ENCODE measurements around the gene SAFB2.

SAFB2 gene
- total RNA-seq: 183 to 239 (median 227) reads per million in 3 donors

DNA sequence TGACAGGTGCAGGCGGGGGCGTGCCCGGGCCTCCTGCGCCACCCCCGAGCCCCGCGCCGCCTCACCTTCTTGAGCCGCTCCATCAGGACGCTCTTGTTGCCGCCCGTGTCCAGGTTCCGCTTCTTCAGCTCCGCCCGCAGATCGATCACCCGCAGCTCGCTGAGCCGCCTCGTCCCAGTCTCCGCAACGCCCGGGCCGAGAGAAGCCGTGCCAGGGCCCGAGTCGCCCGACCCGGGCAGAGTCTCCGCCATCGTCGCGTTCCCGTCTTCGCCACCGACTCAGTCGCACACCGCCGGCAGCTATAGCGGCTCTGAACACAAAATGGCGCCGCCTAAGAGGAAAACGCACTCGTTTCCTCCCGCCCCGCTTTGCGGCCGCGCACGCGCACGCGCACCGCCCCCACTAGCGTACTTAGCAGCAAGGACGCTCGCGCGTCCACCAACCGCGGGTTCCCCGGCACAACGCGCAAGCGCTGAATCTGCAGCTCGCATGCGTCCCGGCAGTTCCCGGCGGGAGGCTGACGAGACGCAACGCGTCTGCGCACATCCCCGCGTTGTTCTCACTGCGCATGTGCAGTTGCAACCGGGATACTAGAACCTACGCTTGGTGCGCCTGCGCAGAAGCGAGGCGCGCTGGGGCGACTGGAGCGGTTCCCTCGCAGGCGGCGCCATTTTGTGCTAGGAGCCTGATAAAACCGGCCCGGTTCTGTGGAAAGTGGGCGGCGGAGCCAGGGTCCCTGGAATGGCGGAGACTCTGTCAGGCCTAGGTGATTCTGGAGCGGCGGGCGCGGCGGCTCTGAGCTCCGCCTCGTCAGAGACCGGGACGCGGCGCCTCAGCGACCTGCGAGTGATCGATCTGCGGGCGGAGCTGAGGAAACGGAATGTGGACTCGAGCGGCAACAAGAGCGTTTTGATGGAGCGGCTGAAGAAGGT is at the start of gene SAFB2, which contains the start of gene SAFB:
Gene SAFB2 (minus strand): TSS at position 312 of the 932 bp plus-strand sequence. CDS start 61 bp downstream, at position 251.
Gene SAFB (plus strand): TSS at position 619 of the 932 bp plus-strand sequence. CDS start 123 bp downstream, at position 742.
- H3K36me3 ChIP-seq (ENCODE audit: control insufficient read depth, insufficient read depth, low read length): peaks cover 48% of the 10 kb centered on the region
- peak; percentile 100 for DNase-seq
- H3K4me1 ChIP-seq (ENCODE audit: control insufficient read depth, insufficient read depth, low read length, poor library complexity, severe bottlenecking): peaks cover 58% of the 10 kb centered on the region
- no peaks in the 10 kb centered on the region for H3K27me3 ChIP-seq (replicated peaks; ENCODE audit: control insufficient read depth, insufficient read depth, low read length, poor library complexity, severe bottlenecking)
- H3K4me3 ChIP-seq (ENCODE audit: insufficient read depth, low read depth, low read length, poor library complexity, severe bottlenecking): peak within 1 kb of the TSS; percentile 99
- H3K27ac ChIP-seq (ENCODE audit: insufficient read depth, low read length, poor library complexity, severe bottlenecking): peak within 1 kb of the TSS; percentile 97
- H3K9me3 ChIP-seq (ENCODE audit: control insufficient read depth, low read length): no peaks in the 10 kb centered on the region

DNA sequence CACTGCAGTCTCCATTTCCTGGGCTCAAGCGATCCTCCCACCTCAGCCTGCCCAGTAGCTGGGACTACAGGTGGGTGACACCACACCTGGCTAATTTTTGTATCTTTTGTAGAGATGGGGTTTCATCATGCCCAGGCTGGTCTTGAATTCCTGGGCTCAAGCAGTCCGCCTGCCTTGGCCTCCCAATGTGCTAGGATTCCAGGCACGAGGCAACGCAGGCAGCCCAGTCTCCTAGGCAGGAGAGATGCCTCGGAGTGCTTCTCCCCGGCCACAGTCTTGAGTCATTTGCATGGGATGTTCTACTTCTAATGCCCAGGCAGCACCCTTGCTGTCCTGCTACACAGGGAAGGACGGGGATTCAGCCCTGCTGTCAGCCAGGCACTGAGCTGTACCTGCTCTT is 49.0 kb upstream of the SAFB2 start:
- H3K9me3 ChIP-seq (ENCODE audit: control insufficient read depth, low read length): no peaks in the 10 kb centered on the region

DNA sequence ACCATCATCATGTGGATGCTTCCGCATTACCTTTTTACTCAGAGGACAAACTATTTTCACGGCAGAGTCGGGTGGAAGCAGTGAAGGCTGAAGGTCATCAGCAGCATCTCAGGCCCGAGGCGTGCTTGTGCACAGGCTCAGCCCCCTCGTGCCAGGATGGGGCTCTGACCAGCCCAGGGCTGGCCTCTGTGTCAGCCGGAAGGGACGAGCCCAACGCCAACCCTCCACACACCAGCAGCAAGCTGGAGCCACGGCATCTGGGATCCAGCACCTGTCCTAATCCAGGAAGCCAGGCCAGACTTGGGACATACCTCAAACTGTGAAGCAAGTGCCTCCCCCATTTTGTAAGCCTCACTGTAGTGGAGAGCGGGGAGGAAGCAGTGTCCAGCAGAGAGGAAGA is 46.6 kb upstream of the SAFB2 start:
- Histone ChIP-seq H3K9me3 (ENCODE audit: control insufficient read depth, low read length) (no peaks in the 10 kb centered on the region), H3K27ac (ENCODE audit: insufficient read depth, low read length, poor library complexity, severe bottlenecking) (no peak overlapping the region), H3K4me3 (ENCODE audit: insufficient read depth, low read depth, low read length, poor library complexity, severe bottlenecking) (no peak overlapping the region), H3K36me3 (ENCODE audit: control insufficient read depth, insufficient read depth, low read length) (peaks cover 52% of the 10 kb centered on the region), H3K4me1 (ENCODE audit: control insufficient read depth, insufficient read depth, low read length, poor library complexity, severe bottlenecking) (no peaks in the 10 kb centered on the region), H3K27me3 (replicated peaks; ENCODE audit: control insufficient read depth, insufficient read depth, low read length, poor library complexity, severe bottlenecking) (no peaks in the 10 kb centered on the region)
- no peak for DNase-seq

More for the DNA sequence above, 49.0 kb upstream of the SAFB2 start:
- H3K36me3 ChIP-seq (ENCODE audit: control insufficient read depth, insufficient read depth, low read length): peaks cover 28% of the 10 kb centered on the region
- H3K4me1 ChIP-seq (ENCODE audit: control insufficient read depth, insufficient read depth, low read length, poor library complexity, severe bottlenecking): no peaks in the 10 kb centered on the region
- H3K4me3 ChIP-seq (ENCODE audit: insufficient read depth, low read depth, low read length, poor library complexity, severe bottlenecking): no peak overlapping the region
- no peak overlapping the region for H3K27ac ChIP-seq (ENCODE audit: insufficient read depth, low read length, poor library complexity, severe bottlenecking)
- DNase-seq: no peak
- no peaks in the 10 kb centered on the region for H3K27me3 ChIP-seq (replicated peaks; ENCODE audit: control insufficient read depth, insufficient read depth, low read length, poor library complexity, severe bottlenecking)

DNA sequence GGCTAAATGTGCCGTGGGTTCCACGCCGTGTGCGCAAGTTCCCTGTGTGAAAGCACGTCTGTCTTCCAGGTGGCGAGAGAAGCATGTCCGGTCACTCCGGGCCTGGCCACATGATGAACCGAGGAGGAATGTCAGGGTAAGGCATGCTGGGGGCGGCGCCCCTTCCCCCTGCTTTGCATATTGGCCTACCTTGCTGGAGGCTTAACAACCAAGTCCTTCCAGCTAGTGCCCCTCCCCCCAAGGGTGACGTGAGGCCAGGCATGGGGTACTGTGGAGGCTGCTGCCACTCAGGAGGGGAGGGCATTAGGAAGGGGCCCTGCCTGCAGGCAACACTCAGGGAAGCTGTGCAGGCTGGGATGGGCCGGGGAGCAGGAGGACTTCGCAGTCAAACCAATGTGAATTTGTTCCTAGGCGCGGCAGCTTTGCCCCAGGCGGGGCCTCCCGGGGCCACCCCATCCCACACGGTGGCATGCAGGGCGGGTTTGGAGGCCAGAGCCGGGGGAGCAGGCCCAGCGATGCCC is 45.2 kb upstream of the SAFB2 start:
- peaks cover 66% of the 10 kb centered on the region for H3K36me3 ChIP-seq (ENCODE audit: control insufficient read depth, insufficient read depth, low read length)
- no peak for DNase-seq

DNA sequence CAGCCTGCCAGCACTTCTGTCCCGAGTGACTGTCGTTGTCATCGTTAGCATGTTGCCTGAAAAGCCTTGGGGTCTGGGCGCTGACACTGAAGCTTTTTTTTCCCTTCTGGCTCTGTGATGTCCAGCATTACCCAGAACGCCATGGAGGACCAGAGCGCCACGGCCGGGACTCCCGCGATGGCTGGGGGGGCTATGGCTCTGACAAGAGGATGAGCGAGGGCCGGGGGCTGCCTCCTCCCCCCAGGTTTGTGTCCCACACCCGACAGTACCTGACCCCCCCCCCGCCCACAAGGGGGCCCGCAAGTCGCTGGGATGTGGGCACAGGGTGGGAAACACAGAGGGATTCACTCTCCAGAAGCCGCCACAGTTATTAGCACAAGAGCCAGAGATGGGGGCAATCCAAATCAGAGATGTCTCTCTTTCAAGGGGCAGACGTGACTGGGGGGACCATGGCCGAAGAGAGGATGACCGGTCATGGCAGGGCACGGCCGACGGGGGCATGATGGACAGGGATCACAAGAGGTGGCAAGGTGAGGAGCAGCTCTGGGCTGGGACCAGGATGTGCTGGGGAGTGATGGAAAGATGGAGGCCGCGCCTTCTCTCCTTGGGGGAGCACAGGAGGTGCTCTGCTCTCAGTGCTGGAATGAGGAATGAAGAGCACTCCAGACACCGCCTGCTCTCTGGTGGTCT is 44.5 kb upstream of the SAFB2 start:
- DNase-seq: no peak
- H3K4me1 ChIP-seq (ENCODE audit: control insufficient read depth, insufficient read depth, low read length, poor library complexity, severe bottlenecking): no peaks in the 10 kb centered on the region
- H3K9me3 ChIP-seq (ENCODE audit: control insufficient read depth, low read length): no peaks in the 10 kb centered on the region
- no peaks in the 10 kb centered on the region for H3K27me3 ChIP-seq (replicated peaks; ENCODE audit: control insufficient read depth, insufficient read depth, low read length, poor library complexity, severe bottlenecking)
- peaks cover 71% of the 10 kb centered on the region for H3K36me3 ChIP-seq (ENCODE audit: control insufficient read depth, insufficient read depth, low read length)
- no peak overlapping the region for H3K27ac ChIP-seq (ENCODE audit: insufficient read depth, low read length, poor library complexity, severe bottlenecking)
- H3K4me3 ChIP-seq (ENCODE audit: insufficient read depth, low read depth, low read length, poor library complexity, severe bottlenecking): no peak overlapping the region

More for the DNA sequence above, 45.2 kb upstream of the SAFB2 start:
- no peak overlapping the region for H3K27ac ChIP-seq (ENCODE audit: insufficient read depth, low read length, poor library complexity, severe bottlenecking)
- H3K9me3 ChIP-seq (ENCODE audit: control insufficient read depth, low read length): no peaks in the 10 kb centered on the region
- H3K4me3 ChIP-seq (ENCODE audit: insufficient read depth, low read depth, low read length, poor library complexity, severe bottlenecking): no peak overlapping the region
- H3K27me3 ChIP-seq (replicated peaks; ENCODE audit: control insufficient read depth, insufficient read depth, low read length, poor library complexity, severe bottlenecking): no peaks in the 10 kb centered on the region
- no peaks in the 10 kb centered on the region for H3K4me1 ChIP-seq (ENCODE audit: control insufficient read depth, insufficient read depth, low read length, poor library complexity, severe bottlenecking)

DNA sequence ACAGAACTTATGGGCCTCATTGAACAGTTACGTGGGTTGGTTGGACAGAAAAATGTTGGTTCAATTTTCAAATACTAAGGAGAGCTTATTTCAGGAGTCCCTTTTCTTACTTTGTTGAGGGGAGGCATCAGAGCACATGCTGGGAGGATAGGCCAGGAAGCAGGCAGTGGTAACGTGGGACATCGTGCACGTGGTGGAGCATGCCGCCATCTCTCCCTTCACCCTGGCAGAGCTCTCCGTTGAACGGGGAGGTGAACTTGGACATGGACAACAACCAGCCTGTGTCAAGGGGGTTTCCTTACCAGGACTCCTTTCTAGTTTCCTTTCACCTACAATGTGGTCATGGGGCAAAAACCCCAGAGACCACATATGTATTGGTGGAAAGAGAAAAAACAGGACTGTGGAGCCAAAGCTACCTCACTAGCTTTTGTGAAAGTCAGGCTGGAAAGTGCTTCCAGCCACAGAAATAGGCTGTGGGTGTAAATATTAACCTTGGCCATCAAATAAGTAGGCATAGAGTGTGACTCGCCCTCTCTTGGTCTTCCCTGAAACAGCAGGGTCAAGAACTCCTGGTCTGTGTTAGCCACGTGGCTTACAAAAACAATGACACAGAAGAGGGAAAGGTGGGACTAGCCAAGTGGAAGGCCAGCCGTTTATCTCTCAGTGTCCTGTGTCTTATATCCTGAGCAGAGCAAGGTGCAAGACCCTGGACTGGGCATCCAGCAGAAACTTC is 43.4 kb upstream of the SAFB2 start:
- Histone ChIP-seq H3K4me1 (ENCODE audit: control insufficient read depth, insufficient read depth, low read length, poor library complexity, severe bottlenecking) (no peaks in the 10 kb centered on the region), H3K4me3 (ENCODE audit: insufficient read depth, low read depth, low read length, poor library complexity, severe bottlenecking) (no peak overlapping the region), H3K9me3 (ENCODE audit: control insufficient read depth, low read length) (no peaks in the 10 kb centered on the region), H3K27ac (ENCODE audit: insufficient read depth, low read length, poor library complexity, severe bottlenecking) (no peak overlapping the region), H3K27me3 (replicated peaks; ENCODE audit: control insufficient read depth, insufficient read depth, low read length, poor library complexity, severe bottlenecking) (no peaks in the 10 kb centered on the region), H3K36me3 (ENCODE audit: control insufficient read depth, insufficient read depth, low read length) (peaks cover 81% of the 10 kb centered on the region)
- DNase-seq: no peak

DNA sequence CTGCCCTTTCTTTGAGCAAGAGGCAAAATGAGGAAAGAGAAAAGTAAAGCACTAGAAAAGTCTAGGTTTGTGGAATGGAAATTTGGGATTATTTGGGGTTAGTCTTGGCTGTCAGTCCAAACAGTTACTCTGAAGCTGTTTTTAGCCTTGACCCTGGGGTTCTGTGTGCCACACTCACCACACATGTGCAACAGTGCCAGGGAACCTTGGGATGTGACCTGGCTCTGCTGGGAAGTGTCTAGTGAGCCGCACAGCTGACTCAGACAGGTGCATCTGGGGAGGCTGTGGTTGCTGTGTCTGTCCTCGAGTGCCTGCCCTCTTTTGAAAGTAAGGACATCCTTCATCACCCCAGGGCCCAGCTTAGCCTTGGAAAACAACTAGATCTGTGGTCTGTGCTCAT is 41.9 kb upstream of the SAFB2 start:
- Histone ChIP-seq H3K4me3 (ENCODE audit: insufficient read depth, low read depth, low read length, poor library complexity, severe bottlenecking) (no peak overlapping the region), H3K36me3 (ENCODE audit: control insufficient read depth, insufficient read depth, low read length) (peaks cover 90% of the 10 kb centered on the region), H3K27me3 (replicated peaks; ENCODE audit: control insufficient read depth, insufficient read depth, low read length, poor library complexity, severe bottlenecking) (no peaks in the 10 kb centered on the region), H3K9me3 (ENCODE audit: control insufficient read depth, low read length) (no peaks in the 10 kb centered on the region), H3K27ac (ENCODE audit: insufficient read depth, low read length, poor library complexity, severe bottlenecking) (no peak overlapping the region), H3K4me1 (ENCODE audit: control insufficient read depth, insufficient read depth, low read length, poor library complexity, severe bottlenecking) (no peaks in the 10 kb centered on the region)
- DNase-seq: no peak

DNA sequence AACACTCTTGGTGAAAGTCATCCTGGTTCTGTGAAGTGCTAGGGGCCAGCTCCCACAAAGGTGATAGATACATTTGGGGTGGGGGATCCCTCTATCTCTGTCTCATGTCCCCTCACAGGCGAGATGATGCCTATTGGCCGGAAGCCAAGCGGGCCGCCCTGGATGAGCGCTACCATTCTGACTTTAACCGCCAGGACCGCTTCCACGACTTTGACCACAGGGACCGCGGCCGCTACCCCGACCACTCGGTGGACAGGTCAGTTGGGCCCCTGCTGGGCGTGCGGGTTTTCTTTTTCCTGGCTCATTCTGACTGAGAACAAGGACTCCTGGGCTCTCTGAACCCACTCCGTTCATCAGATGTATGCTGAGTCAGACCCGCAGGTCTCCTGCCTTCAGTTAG is 41.3 kb upstream of the SAFB2 start:
- no peak overlapping the region for H3K4me3 ChIP-seq (ENCODE audit: insufficient read depth, low read depth, low read length, poor library complexity, severe bottlenecking)
- no peak for DNase-seq
- no peaks in the 10 kb centered on the region for H3K4me1 ChIP-seq (ENCODE audit: control insufficient read depth, insufficient read depth, low read length, poor library complexity, severe bottlenecking)
- H3K36me3 ChIP-seq (ENCODE audit: control insufficient read depth, insufficient read depth, low read length): peaks cover 86% of the 10 kb centered on the region
- no peak overlapping the region for H3K27ac ChIP-seq (ENCODE audit: insufficient read depth, low read length, poor library complexity, severe bottlenecking)
- H3K9me3 ChIP-seq (ENCODE audit: control insufficient read depth, low read length): no peaks in the 10 kb centered on the region
- no peaks in the 10 kb centered on the region for H3K27me3 ChIP-seq (replicated peaks; ENCODE audit: control insufficient read depth, insufficient read depth, low read length, poor library complexity, severe bottlenecking)

DNA sequence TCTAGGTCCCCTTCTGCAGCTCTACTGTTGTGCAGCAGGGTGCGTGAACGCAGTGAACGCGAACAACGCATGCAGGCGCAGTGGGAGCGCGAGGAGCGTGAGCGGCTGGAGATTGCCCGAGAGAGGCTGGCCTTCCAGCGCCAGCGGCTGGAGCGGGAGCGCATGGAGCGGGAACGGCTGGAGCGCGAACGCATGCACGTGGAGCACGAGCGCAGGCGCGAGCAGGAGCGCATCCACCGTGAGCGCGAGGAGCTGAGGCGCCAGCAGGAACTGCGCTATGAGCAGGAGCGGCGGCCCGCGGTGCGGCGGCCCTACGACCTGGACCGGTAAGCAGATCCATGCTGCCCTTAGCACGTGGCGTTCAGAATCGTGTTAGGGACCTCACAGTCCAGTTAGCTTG is 38.9 kb upstream of the SAFB2 start:
- Histone ChIP-seq H3K27ac (ENCODE audit: insufficient read depth, low read length, poor library complexity, severe bottlenecking) (no peak overlapping the region), H3K36me3 (ENCODE audit: control insufficient read depth, insufficient read depth, low read length) (peaks cover 84% of the 10 kb centered on the region), H3K4me3 (ENCODE audit: insufficient read depth, low read depth, low read length, poor library complexity, severe bottlenecking) (no peak overlapping the region), H3K27me3 (replicated peaks; ENCODE audit: control insufficient read depth, insufficient read depth, low read length, poor library complexity, severe bottlenecking) (no peaks in the 10 kb centered on the region), H3K4me1 (ENCODE audit: control insufficient read depth, insufficient read depth, low read length, poor library complexity, severe bottlenecking) (no peaks in the 10 kb centered on the region), H3K9me3 (ENCODE audit: control insufficient read depth, low read length) (no peaks in the 10 kb centered on the region)
- no peak for DNase-seq
